ENCODE data around the gene OST4. TPM values are rescaled to one million over a fixed set of nuclear protein-coding genes. Genes with fewer than 3 reads are reported as not detected.

The OST4 gene
- polyA plus RNA-seq, 3 donors = 209 to 635 (median 615) TPM

- Histone ChIP-seq H3K9ac (ENCODE audit: insufficient read depth, low read length, poor library complexity, severe bottlenecking) (peak overlapping the region; percentile 91), H3K9me3 (replicated peaks in 1 of 2; ENCODE audit: control insufficient read depth in 1 of 2, insufficient read depth in 1 of 2, low read length in 2 of 2) (no peaks in the 10 kb centered on the region), H4K20me1 (ENCODE audit: insufficient read depth, low read length) (peaks cover 15% of the 10 kb centered on the region), H3K36me3 (replicated peaks in 1 of 2; ENCODE audit: control insufficient read depth in 1 of 2, insufficient read depth in 2 of 2, low read length in 2 of 2) (peaks cover 21 to 44% of the 10 kb centered on the region in 2 donors), H3K4me2 (replicated peaks; ENCODE audit: extremely low read depth, low read length, poor library complexity, severe bottlenecking) (peak overlapping the region; percentile 89), H3K27me3 (ENCODE audit: control insufficient read depth in 2 of 2, insufficient read depth in 2 of 2, low read length in 2 of 2) (no peaks in the 10 kb centered on the region), H3K27ac (ENCODE audit: low read depth in 1 of 2, low read length in 2 of 2) (peak overlapping the region; percentile 86 to 96), H3K4me3 (replicated peaks in 1 of 3; ENCODE audit: low read depth in 2 of 3, low read length in 3 of 3) (peak overlapping the region; percentile 91 to 97 (median 95)), H2AFZ (ENCODE audit: insufficient read depth, low read depth, low read length, poor library complexity, severe bottlenecking) (peak overlapping the region; percentile 96), H3K79me2 (ENCODE audit: insufficient read depth, low read length) (peaks cover 24% of the 10 kb centered on the region), H3K4me1 (ENCODE audit: control insufficient read depth in 1 of 2, insufficient read depth in 2 of 2, low read length in 2 of 2) (peaks cover 39 to 47% of the 10 kb centered on the region in 2 donors)
- H3K9me3 Mint-ChIP-seq = peaks cover 0 to 2% (median 0%) of the 10 kb centered on the region in 7 donors
- intact Hi-C loops (cut with micrococcal nuclease) = loop anchor here (5.0 kb wide), 1 partner anchor 38 kb away; the partner anchor contains the start of gene TMEM214 (in 2 of the 2)
- peaks cover 34 to 35% of the 10 kb centered on the region in 2 donors for H3K36me3 Mint-ChIP-seq
- DNase-seq = no peak
- peak overlapping the region; percentile 94 to 95 for H3K4me3 Mint-ChIP-seq
- H3K27me3 Mint-ChIP-seq (ENCODE audit: low read depth in 3 of 3) = no peaks in the 10 kb centered on the region
- peaks cover 51% of the 10 kb centered on the region for H3K4me1 Mint-ChIP-seq
- H3K27ac Mint-ChIP-seq = peak overlapping the region; percentile 92 to 98 (median 96)
- TF ChIP-seq CTCF (IDR thresholded peaks at IDR 0.05) = no peak
- WGBS (ENCODE audit: insufficient coverage) = 1% methylated on average over 8 of the region's 11 CpGs
Measured at GRCh38 chr2:27070653-27071276, 689 bp downstream of the OST4 start.

GRCh38 chr2:27069961-27070618 is 1.4 kb downstream of the OST4 start:
- 83% methylated on average over 2 of the region's 8 CpGs for WGBS (ENCODE audit: insufficient coverage)
- Histone ChIP-seq H3K27ac (ENCODE audit: low read depth in 1 of 2, low read length in 2 of 2) (peak overlapping the region in 1 of 2 donors; percentile 96), H3K9me3 (replicated peaks in 1 of 2; ENCODE audit: control insufficient read depth in 1 of 2, insufficient read depth in 1 of 2, low read length in 2 of 2) (no peaks in the 10 kb centered on the region), H3K27me3 (ENCODE audit: control insufficient read depth in 2 of 2, insufficient read depth in 2 of 2, low read length in 2 of 2) (no peaks in the 10 kb centered on the region), H4K20me1 (ENCODE audit: insufficient read depth, low read length) (peaks cover 15% of the 10 kb centered on the region), H3K9ac (ENCODE audit: insufficient read depth, low read length, poor library complexity, severe bottlenecking) (no peak overlapping the region), H2AFZ (ENCODE audit: insufficient read depth, low read depth, low read length, poor library complexity, severe bottlenecking) (no peak overlapping the region), H3K79me2 (ENCODE audit: insufficient read depth, low read length) (peaks cover 24% of the 10 kb centered on the region), H3K4me3 (replicated peaks in 1 of 3; ENCODE audit: low read depth in 2 of 3, low read length in 3 of 3) (peak overlapping the region in 1 of 3 experiments; percentile 97), H3K36me3 (replicated peaks in 1 of 2; ENCODE audit: control insufficient read depth in 1 of 2, insufficient read depth in 2 of 2, low read length in 2 of 2) (peaks cover 21 to 51% of the 10 kb centered on the region in 2 donors), H3K4me2 (replicated peaks; ENCODE audit: extremely low read depth, low read length, poor library complexity, severe bottlenecking) (peak overlapping the region; percentile 89), H3K4me1 (ENCODE audit: control insufficient read depth in 1 of 2, insufficient read depth in 2 of 2, low read length in 2 of 2) (peaks cover 32 to 41% of the 10 kb centered on the region in 2 donors)
- TF ChIP-seq CTCF (IDR thresholded peaks at IDR 0.05) = no peak
- H3K9me3 Mint-ChIP-seq = peaks cover 0 to under 1% (median 0%) of the 10 kb centered on the region in 7 donors
- H3K27me3 Mint-ChIP-seq (ENCODE audit: low read depth in 3 of 3) = no peaks in the 10 kb centered on the region
- DNase-seq = no peak
- peaks cover 36 to 42% of the 10 kb centered on the region in 2 donors for H3K36me3 Mint-ChIP-seq
- H3K27ac Mint-ChIP-seq = peak overlapping the region in 6 of 7 donors; percentile 50 to 98 (median 75)
- H3K4me3 Mint-ChIP-seq = no peak overlapping the region
- peaks cover 44% of the 10 kb centered on the region for H3K4me1 Mint-ChIP-seq
- intact Hi-C loops (cut with micrococcal nuclease) = loop anchor here (5.0 kb wide), 1 partner anchor 38 kb away; the partner anchor contains the start of gene TMEM214 (in 2 of the 2)

Measured in CD14-positive monocyte (primary cell).